Adipose tissue (tissue), 3 donors: ENCODE data around the gene TRUB1. TPM values are rescaled to one million over a fixed set of nuclear protein-coding genes. Genes with fewer than 3 reads are reported as not detected.

Experiments used
- H3K27ac ChIP-seq: one replicate; pipeline ENCODE4 v1.5.1; 2013; ENCODE audit warnings: low read depth, low read length
- WGBS, 3 donors: extraction: QIAGEN DNeasy Blood & Tissue Kit; methylation state at CpG; one replicate each; pipeline ENCODE4 v1.1.7; 2013; 5-methylcytosine and 5-hydroxymethylcytosine counted together
- polyA plus RNA-seq, 3 donors: library from polyadenylated mRNA; stranded (reverse); fragments of 200-250 nt; gene quantifications; one replicate each; pipeline ENCODE4 v1.2.3, GENCODE V29; 2013
- donor health status: healthy with polysubstance abuse.
- donor health status: Bipolar disorder and iron deficiency.
- donor health status: healthy.

TRUB1 gene
- polyA plus RNA-seq, 3 donors, result 3.6 to 5.6 (median 5.5) TPM

DNA sequence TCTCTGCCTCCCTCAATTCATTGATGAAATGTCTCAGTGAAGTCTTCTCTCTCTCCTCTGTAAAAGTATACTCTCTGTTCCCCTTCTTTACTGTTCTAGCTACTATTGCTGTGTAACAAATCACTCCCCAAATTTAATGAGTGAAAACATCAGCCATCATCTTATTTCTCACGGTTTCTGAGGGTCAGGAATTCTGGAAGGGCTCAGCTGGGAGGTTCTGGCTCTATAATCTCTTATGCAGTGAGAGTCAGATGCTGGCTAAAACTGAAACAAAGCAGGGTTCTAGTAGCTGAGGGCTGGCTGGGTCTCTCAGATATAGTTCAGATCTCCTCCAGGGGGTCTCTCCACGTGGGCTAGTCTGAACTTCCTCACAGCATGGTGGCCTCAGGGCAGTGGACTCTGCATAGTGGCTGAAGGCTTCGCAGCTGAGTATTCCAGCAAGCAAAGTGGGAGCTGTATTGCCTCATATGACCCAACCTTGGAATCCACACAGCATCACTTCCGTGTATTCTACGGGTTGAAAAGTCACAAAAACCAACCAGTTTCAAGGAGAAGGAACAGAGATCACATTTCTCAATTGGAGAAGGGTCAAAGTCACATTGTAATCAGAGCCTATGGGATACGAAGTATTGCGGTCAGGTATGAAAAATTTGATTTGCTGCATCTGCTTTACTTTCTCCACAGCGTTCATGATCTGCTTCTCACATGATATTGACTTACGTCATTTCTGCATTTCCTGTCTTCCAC, 80.4 kb downstream of the TRUB1 start:
- WGBS, 3 donors, result 76 to 86% (median 79%) methylated on average over 9 of the region's 9 CpGs
- no peak overlapping the region for H3K27ac ChIP-seq

DNA sequence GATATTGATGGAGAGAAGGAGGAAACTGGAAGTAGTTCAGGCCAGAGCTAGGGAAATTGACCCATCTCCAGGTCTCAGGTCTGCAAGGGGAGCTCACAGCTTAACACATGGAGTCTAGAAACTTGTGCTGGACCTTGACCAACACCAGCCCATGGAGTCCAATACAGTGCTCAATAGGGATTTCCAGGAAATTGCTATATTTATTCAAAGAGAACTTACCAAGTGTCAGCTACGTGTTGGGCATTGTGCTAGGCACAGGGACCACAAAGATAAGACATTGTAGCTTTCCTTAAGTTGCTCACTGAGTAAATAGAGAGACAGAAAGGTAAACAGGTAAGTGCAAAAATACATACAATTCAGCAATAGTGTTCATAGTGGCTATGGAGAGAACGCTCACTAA, 82.5 kb downstream of the TRUB1 start:
- H3K27ac ChIP-seq, result no peak overlapping the region
- 45 to 84% (median 80%) methylated on average over 2 of the region's 2 CpGs for WGBS, 3 donors

DNA sequence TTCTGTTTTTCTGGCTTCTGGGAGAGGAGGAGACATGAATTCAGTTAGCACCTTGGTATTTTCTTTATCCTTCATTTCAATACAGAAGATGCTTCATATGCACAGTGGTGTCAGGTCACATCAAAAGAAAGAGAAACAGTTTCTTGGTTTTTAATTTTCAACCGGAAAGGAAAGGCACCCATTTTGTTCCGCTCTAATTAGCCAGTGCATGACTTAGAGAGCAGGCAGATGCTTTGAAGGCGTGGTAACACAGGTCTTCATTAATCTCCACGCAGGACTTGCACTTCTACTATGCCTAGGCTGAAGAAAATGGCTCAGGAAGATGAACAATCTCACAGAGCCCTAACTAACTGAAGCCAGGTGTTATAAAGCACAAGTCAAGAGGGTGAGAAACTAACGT, 84.7 kb downstream of the TRUB1 start:
- 75 to 83% (median 78%) methylated on average over 5 of the region's 5 CpGs for WGBS, 3 donors

DNA sequence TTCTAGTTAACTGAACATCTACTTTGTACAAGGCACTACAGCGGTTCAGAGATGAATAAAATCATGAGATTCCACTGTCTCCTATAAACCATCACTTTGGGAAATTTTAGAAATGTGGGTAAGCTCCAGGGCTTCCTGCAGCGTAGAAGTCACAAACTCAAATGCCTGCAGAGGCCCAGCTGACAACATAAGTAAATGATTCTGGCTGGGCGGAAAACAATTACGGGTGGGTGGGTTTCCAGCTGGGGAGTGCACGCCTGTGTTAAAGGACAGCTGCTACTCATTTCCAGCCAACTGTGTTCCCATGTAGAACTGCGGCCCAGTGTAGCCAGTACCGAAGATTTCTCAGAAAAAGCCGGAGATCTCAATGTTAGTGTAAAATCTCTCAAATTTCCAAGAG, 85.7 kb downstream of the TRUB1 start:
- WGBS, 3 donors, result 74 to 83% (median 82%) methylated on average over 8 of the region's 8 CpGs

More for the DNA sequence above, 84.7 kb downstream of the TRUB1 start:
- H3K27ac ChIP-seq, result no peak overlapping the region

DNA sequence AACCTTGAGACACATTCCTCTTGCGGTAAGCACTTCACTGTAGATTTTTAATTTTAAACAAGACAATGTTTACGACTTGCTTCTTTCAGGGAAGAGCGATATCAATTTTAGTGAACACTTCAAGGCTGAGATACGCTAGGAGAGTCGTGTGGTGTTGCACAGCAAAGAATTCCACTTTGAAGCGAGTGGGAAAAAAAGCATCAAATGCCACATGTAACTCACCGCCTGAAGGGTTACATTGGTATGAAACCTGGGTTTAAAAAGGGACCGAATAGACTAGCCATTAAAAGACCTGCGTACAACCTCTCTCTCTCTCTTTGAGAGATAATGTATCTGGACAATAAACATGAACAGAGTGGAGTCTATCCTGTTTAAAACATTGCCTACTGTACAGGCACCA, 86.4 kb downstream of the TRUB1 start:
- WGBS, 3 donors, result 39 to 82% (median 76%) methylated on average over 9 of the region's 9 CpGs
- no peak overlapping the region for H3K27ac ChIP-seq

More for the DNA sequence above, 85.7 kb downstream of the TRUB1 start:
- no peak overlapping the region for H3K27ac ChIP-seq

DNA sequence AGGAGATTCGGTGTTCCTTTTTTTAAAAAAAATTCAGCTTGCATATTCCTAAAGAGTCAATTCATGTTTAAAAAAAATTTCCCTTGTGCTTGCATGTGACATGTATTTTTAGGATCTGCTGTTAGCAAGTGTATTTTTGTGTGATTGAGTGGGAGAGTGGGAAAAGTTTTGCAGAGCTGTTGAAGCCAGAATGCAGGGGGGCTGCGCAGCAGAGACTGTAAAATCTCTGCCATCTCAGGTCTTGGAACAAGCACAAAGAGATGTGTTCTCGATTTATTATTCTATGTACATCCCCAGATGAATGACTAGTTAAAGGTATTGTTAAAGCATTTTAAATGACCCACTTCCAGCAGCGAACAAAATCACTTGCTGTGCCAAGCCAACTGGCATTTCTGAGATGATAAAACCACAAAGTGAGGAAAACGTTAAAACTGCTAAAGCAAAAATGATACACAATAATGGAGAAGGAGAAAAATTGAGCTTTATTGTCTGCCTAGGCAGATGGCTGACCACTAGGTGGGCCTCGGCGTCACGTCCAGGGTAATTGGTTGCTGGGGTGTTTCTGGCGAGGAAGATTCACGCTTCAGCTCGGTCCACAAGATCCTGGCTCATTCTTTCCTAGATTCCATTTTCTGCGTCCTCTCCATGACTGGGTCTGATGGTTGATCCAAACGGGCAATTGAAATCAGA, 88.2 kb downstream of the TRUB1 start:
- 63 to 76% (median 69%) methylated on average over 13 of the region's 13 CpGs for WGBS, 3 donors
- no peak overlapping the region for H3K27ac ChIP-seq

DNA sequence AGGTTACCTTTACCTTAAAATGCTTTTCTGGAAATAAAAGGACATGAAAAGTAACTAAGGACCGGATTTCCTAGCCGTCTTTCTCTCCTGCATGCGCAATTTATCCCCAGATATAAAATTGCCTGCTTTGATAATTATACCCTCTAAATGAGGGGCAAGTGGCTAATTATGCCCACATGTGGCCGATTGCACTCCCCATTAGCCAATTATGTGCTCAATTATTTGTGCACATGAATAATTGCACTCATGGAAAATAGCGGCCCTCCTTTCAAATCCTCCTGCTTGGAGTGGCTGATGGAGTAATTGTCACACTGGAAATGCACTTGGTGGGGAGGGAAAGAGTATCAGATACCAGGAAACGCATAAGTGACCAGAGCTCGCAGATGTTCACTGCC, 88.7 kb downstream of the TRUB1 start:
- 84 to 90% (median 89%) methylated on average over 7 of the region's 7 CpGs for WGBS, 3 donors
- H3K27ac ChIP-seq, result no peak overlapping the region

Other genes starting within 250 kb of the TRUB1 start
- gene FHIP2A, start 116.4 kb upstream of the TRUB1 start, polyA plus RNA-seq, result 1 to 10 TPM; 3.2 to 8.8 (median 8.7) TPM
- gene ATRNL1, start 155.2 kb downstream of the TRUB1 start, polyA plus RNA-seq, result under 1 TPM; 0.09 to 0.94 (median 0.34) TPM